Measurements from ENCODE around the gene CMTR1.

The CMTR1 gene

DNA sequence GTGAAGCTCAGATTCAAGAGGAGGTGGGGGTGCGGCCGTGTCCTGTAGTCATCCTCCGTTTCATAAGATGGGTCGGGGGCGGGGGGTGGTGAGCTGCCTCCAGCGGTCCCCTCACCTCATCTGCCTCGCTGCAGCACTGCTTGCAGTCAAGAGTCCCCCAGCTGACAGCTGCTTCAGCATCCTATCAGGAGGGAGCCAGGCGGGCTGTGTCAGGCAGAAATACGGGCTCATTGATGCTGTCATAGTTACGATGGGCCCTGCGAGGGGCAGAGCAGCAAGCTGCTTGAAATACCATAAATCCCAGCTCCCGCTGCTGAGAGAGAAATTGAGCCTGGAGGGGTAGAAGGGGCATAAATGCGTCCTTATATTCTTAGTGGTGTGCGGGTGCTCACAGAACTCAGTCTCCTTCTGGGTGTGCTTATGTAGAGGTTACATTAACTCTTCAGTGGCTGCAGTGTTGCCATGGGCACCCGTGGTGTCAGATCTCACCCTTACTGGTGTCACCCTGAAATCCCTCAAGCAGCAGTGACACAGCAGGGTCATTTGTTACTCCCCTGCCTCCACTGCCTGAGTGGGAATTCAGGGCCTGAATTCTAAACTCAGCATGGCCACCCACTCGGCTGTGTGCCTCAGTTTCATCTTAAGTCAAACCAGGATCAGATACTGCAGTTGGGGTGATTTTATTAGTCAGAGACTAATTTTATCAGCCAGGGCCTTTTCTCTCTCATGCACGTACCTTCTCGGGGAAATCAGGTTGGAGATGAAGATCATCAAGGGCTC is 44.8 kb downstream of the CMTR1 start:
- DNase-seq (ENCODE audit: low spot score) = no peak

DNA sequence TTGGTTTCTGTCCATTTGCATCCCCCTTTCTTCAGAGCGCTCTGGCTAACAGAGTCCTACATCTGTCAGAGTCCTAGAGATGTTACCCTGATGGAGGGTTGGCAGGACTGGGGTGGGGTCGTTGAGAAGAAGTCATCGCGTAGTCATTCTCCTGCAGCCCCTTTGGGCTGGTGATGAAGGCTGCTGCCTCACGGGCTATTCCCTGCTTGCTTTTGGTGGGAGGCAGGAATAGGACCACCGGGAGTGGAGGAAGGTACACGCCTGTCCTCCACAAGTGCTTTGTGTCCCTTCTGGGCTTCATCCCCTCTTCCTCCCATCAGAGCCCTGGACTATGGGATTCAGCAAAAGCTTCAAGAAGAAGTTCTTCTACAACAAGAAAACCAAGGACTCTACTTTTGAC is 45.8 kb downstream of the CMTR1 start:
- DNase-seq (ENCODE audit: low spot score) = no peak

GRCh38 chr6:37479266-37479854 is 46.3 kb downstream of the CMTR1 start:
- no peak for DNase-seq (ENCODE audit: low spot score)

DNA sequence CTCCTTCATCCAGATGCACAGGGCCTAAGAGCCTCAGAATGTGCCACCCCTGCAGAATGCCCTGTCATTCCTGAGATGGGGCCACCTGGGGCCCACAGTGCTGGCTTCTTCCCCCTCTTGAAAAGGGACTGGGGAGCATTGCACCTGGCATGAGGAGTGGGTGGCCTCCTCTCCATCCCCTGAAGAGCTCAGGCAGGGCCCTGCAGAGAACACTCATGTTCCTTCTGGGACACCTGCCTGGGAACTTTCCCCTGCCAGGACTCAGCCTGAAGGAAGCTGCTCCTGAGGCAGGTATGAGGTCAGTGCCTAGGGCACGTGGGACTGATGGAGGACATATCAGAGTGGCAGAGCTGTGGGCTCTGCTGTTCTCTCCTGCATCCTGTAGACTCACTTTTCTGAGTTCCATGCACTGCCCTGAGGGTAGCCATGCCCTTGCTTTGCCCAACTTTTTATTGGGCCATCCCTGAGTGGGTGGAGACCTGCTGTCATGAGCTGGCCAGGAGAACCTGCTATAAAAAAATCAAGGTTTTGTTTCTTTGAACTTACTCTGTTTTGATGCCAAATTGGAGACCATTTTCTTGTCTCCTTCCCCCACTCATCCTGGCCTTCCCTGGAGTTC is 47.2 kb downstream of the CMTR1 start:
- no peak for DNase-seq (ENCODE audit: low spot score)

- DNase-seq (ENCODE audit: low spot score) = no peak
Observed at GRCh38 chr6:37480951-37481534, 48.0 kb downstream of the CMTR1 start.

DNA sequence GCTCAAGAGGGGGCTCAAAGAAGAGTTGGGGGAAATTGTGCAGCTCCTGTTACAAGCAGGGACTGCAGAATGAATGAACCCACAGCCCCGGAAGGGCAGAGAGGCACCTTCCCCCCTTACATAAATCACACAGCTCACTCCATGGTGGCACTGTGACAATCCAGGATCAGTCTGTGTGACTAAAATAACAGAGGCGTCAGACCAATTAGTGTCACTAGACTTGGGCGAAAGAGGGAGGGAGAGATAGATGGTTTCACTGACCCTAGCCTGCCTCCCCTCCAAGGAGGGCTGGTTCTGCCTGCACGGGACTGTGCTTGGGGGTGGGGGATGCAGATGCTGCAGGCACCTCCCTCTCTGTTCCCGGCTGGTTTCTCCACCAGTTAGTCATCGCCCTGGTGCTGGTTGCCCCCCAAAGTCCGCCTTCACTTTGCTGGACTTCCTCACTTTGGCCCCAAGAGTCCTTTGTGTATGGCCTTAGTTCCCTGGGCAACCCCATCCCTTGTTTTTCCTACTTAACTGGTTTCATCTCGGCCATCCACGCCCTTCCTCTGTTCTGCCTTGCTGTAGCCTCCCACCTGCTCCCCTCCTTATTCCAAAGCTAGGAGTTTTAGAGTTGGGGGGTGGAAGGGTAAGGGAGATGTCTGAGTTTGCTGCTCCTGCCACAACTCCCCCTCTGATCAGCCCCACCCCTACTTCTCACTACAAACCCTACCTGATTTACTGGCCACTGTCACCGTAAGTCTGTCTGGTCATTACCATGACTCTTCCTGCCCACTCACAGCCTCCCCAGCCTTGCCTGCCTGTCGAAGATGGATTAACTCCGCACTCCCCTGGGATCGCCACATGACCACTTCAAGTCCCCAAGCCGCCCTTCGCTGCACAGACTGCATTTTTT is 48.9 kb downstream of the CMTR1 start:
- no peak for DNase-seq (ENCODE audit: low spot score)

- no peak for DNase-seq (ENCODE audit: low spot score)
Observed at GRCh38 chr6:37482606-37483251, 49.7 kb downstream of the CMTR1 start.

- peak; percentile 64 for DNase-seq (ENCODE audit: low spot score)
Observed at GRCh38 chr6:37483252-37483901, 50.4 kb downstream of the CMTR1 start.

DNA sequence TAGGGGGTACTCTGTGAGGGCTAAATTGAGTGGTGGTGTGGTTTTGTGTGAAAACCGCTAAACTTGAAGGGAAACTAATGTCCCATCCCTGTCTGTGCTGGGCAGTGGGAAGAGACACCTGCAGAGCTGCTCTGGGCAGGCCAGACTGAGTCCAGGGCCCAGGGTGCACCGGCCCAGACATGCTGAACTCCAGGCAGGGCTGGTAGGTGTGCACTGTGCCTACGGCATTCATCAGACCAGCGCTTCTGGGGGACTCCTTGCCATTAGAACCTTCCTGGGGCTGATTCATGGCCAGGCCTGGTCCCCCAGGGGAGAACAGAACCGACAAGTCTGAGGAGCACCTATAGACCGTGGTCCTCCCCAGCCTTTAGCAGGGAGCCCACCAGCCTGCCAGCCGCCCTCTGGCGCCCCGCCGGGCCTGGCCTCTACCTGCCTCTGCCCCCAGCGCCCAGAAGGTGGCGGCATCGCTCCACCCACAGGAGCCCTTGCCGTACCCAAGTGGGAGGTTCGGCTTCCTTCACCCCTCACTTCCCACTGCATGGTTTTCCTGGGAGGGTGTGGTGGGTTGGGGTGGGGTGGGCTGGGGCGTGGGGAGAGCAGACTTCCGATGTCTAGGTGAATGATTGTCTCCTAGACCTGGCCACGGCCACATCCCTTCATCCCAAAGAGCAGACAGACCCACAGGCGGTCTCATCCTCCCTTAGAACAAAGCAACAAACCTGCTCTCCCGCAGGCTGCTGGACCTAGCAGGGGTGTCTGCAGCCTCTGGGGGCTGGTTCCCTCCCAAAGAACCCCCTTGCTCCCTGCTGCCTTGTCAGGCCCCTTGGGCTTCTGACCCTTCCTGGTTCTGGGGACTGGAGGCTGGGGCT is 51.1 kb downstream of the CMTR1 start:
- DNase-seq (ENCODE audit: low spot score) = peak; percentile 78

DNA sequence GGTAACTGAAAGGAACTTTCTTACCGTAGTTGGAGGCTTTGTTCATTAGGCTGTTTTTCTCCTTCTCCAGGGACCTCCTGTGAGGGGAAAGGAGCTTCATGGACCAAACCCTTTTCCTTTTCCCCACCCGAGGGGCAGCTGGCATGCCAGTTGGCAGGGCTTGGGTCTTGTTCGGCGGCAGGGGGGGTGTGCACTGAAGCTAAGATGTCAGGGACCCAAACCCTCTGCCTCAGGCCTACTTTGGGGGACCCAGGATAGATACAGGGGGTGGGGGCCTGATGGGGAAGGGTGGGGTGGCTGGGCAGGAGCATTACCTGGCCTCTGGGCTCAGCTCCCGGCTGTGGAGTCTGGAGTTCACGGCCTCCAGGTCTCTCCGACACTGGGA is 51.8 kb downstream of the CMTR1 start:
- no peak for DNase-seq (ENCODE audit: low spot score)

DNA sequence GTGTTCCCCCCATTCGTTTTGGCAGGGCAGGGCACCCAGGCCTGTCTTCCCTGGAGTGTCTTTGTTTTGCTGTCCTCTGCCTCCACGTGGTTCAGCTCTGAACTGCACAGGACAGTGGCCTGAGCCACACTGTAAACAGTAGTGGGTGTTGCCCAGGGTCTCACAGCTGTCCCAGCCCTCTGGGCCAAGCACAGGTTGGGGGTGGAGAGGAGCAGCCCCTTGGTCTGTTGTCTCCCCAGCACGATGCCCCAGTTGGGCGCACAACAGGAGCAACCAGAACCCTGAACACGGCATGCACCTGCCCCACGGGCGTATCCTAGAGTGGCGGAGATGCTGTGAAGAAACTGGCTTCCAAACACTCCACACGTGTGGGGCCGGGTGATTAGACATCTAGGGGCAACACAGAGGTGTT is 52.3 kb downstream of the CMTR1 start:
- peak; percentile 28 for DNase-seq (ENCODE audit: low spot score)

- DNase-seq (ENCODE audit: low spot score) = peak; percentile 56
Observed at GRCh38 chr6:37486121-37486839, 53.3 kb downstream of the CMTR1 start.

- no peak for DNase-seq (ENCODE audit: low spot score)
Observed at GRCh38 chr6:37487591-37488380, 54.8 kb downstream of the CMTR1 start.

DNA sequence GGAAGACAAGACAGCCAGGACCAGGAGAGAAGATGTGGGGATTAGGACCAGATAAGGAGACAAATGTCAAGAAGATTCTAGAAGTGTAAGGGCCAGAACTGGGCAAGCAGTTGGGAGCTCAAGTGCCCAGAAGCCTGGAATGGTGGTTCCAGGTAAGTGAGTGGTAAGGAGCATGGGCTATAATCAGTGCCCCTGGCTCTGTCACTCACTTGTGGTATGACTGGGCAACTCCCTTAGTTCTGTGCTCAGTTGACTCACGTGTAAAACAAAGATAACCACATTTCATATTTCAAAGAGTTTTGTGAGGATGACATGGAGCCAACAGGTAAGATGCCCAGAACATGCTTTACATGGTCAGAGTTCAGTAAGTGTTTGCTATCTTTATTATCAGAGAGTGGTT is 55.5 kb downstream of the CMTR1 start:
- DNase-seq (ENCODE audit: low spot score) = peak; percentile 40

GRCh38 chr6:37489697-37490336 is 56.8 kb downstream of the CMTR1 start:
- peak; percentile 53 for DNase-seq (ENCODE audit: low spot score)

DNA sequence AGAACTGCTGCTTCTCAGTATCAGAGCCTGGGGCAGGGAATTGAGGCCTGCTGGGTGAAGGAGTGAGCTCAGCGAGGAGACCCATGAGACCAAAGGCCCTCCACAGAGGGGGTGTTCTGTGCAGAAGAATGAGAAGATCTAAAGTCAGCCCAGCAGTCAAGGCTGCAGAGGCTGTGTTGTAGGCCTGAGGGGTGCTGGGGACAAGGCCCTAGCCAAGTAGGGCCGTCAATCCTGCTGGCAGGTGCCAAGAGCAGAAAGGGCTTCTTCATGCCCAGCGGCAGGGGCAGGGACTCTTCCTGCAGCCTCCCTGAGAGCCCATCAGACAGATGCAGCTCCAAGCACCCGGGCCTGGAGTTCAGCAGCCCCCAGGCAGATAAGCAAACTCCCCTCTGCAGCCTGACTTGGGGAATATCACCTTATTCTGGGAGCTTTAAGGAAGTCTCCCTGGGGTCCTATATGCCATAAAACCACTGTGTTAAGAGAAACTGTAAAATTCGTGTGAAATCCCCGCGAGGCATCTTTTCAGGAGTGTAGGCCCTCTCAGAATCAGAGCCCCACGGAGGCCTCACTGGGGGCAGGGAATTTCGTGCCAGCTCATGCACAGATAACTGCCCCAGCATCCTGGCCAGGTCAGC is 57.6 kb downstream of the CMTR1 start:
- DNase-seq (ENCODE audit: low spot score) = no peak

DNA sequence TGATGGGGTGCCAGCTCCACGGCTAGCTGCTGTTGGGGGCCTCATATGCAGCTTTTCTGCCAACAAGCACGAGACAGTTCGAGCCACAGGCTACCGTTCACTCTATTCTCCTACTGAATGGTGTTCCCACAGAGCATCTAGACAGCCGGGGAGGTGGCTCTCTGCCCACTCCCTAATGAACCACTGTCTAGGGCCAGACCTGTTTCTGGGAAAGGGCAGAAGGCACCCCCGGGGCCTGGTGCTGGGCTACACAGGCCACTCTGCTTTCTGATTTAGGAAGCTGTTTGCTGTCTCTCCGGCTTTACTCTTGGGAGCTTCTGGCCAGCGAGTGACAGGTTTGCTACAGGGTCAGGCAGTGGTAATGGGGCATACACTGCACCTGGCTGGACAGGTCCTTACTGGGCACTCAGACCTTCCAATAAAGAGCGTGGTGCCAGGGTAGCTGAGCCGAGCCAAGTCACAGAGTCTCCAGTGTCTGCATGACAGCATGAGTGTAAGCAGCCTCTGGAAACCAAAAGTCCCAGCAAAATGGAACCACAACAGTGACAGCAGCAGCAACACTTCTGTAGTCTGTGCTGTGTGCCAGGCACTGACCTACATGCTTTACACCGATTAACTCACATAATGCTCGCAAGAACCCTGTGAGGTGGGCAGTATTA is 58.3 kb downstream of the CMTR1 start:
- no peak for DNase-seq (ENCODE audit: low spot score)
